Lung (tissue), 16 donors: ENCODE results near the gene CYP2C19. TPM values are rescaled to one million over a fixed set of nuclear protein-coding genes. Genes with fewer than 3 reads are reported as not detected.

Experiments
- ATAC-seq: fragments of 200-7000 bp; cut with Tn5 transposase; one replicate; pipeline ENCODE4 v1.9.1; 2020; ENCODE audit warnings: moderate number of reproducible peaks; ENCODE audit not compliant: insufficient read depth, low FRiP score
- DNase-seq, 3 donors: peaks; one replicate each; pipeline ENCODE4 v3.0.0-alpha.2; 2013 to 2017
- H3K27ac ChIP-seq, 2 donors: one replicate each; pipeline ENCODE4 v1.5.1; 2013; ENCODE audit warnings: mild to moderate bottlenecking in 2 of 2, moderate library complexity in 2 of 2, control low read depth in 1 of 2, inconsistent platforms in 1 of 2, low read depth in 1 of 2, low read length in 1 of 2
- H3K27me3 ChIP-seq, 3 donors: one replicate each; pipeline ENCODE4 v1.5.1; 2013; ENCODE audit warnings: low read length in 2 of 3; ENCODE audit not compliant: control insufficient read depth in 3 of 3, insufficient read depth in 3 of 3
- H3K36me3 ChIP-seq, 4 donors: one replicate each; pipeline ENCODE4 v1.5.1; 2013; ENCODE audit warnings: low read length in 4 of 4, mild to moderate bottlenecking in 1 of 4, moderate library complexity in 1 of 4; ENCODE audit not compliant: control insufficient read depth in 4 of 4, insufficient read depth in 4 of 4
- H3K4me1 ChIP-seq, 5 donors: one replicate each; pipeline ENCODE4 v1.5.1; 2013; ENCODE audit warnings: low read length in 5 of 5, mild to moderate bottlenecking in 2 of 5, moderate library complexity in 1 of 5; ENCODE audit not compliant: control insufficient read depth in 5 of 5, insufficient read depth in 5 of 5
- H3K4me3 ChIP-seq: one replicate; pipeline ENCODE4 v1.5.1; 2013; ENCODE audit warnings: mild to moderate bottlenecking, control low read depth, moderate library complexity
- H3K9ac ChIP-seq, 2 donors: one replicate each; pipeline ENCODE4 v1.5.1; 2013; ENCODE audit warnings: low read length in 2 of 2, control low read depth in 1 of 2; ENCODE audit not compliant: insufficient read depth in 1 of 2
- H3K9me3 ChIP-seq, 4 donors: one replicate each; pipeline ENCODE4 v1.5.1; 2013; ENCODE audit warnings: low read length in 3 of 4, mild to moderate bottlenecking in 1 of 4, moderate library complexity in 1 of 4; ENCODE audit not compliant: control insufficient read depth in 4 of 4, insufficient read depth in 3 of 4
- WGBS, 2 donors: extraction: QIAGEN DNeasy Blood & Tissue Kit; methylation state at CpG; one replicate each; pipeline ENCODE4 v1.1.7; 2013; 5-methylcytosine and 5-hydroxymethylcytosine counted together
- long read RNA-seq, 5 donors: transcript quantifications; one replicate each; lab custom pipeline, GENCODE V29; 2026
- polyA plus RNA-seq, 2 donors: library from polyadenylated mRNA; stranded (reverse); fragments of 200-250 nt; gene quantifications; one replicate each; pipeline ENCODE4 v1.2.1, GENCODE V29; 2013
- total RNA-seq, 2 donors: library from RNA; depleted of rRNA in 1 of 2; stranded (reverse); fragments of >200 nt in 1 of 2; gene quantifications; one replicate each; pipeline ENCODE4 v1.2.1, GENCODE V29; 2014 to 2021
- TF ChIP-seq, protein P1 (sequence below): IDR thresholded peaks from 2 replicates; pipeline ENCODE4 v1.5.1; 2012; ENCODE audit warnings: mild to moderate bottlenecking; ENCODE audit errors: control extremely low read depth, extremely low read depth
- donor health status: control.
- donor health status: control.
- donor health status: Bipolar disorder and iron deficiency.
- donor health status: healthy.
- donor health status: DM: yes; HTN: yes; CAD: no.

The CYP2C19 gene
- total RNA-seq (1 to 10 TPM in 1 of 2 donors, not detected in 1; 1.8 TPM), polyA plus RNA-seq (not detected)
- long read RNA-seq, donor 1: 0 reads
- long read RNA-seq, donor 2: 0 reads
- long read RNA-seq, donor 3: 0 reads
- long read RNA-seq, donor 4: 0 reads
- long read RNA-seq, donor 5: 0 reads

DNA sequence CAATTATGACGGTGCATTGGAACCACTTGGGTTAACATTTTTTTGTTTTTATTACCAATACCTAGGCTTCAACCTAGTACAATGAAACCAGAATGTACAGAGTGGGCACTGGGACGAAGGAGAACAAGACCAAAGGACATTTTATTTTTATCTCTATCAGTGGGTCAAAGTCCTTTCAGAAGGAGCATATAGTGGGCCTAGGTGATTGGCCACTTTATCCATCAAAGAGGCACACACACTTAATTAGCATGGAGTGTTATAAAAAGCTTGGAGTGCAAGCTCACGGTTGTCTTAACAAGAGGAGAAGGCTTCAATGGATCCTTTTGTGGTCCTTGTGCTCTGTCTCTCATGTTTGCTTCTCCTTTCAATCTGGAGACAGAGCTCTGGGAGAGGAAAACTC is at the start of gene CYP2C19:
Gene CYP2C19 (plus strand): TSS at position 289 of the 400 bp plus-strand sequence. CDS start 25 bp downstream, at position 314.
- DNase-seq (no peak), ATAC-seq (no peak)
- Histone ChIP-seq H3K36me3 (no peaks in the 10 kb centered on the region), H3K9me3 (peaks cover 0 to 5% (median 0%) of the 10 kb centered on the region in 4 donors), H3K27me3 (no peaks in the 10 kb centered on the region), H3K4me3 (no peak within 1 kb of the TSS), H3K27ac (no peak within 1 kb of the TSS), H3K9ac (no peak within 1 kb of the TSS), H3K4me1 (no peaks in the 10 kb centered on the region)
- TF ChIP-seq, protein P1, sequence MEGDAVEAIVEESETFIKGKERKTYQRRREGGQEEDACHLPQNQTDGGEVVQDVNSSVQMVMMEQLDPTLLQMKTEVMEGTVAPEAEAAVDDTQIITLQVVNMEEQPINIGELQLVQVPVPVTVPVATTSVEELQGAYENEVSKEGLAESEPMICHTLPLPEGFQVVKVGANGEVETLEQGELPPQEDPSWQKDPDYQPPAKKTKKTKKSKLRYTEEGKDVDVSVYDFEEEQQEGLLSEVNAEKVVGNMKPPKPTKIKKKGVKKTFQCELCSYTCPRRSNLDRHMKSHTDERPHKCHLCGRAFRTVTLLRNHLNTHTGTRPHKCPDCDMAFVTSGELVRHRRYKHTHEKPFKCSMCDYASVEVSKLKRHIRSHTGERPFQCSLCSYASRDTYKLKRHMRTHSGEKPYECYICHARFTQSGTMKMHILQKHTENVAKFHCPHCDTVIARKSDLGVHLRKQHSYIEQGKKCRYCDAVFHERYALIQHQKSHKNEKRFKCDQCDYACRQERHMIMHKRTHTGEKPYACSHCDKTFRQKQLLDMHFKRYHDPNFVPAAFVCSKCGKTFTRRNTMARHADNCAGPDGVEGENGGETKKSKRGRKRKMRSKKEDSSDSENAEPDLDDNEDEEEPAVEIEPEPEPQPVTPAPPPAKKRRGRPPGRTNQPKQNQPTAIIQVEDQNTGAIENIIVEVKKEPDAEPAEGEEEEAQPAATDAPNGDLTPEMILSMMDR: no peak
- 80 to 84% methylated on average over 3 of the region's 3 CpGs for WGBS, 2 donors

DNA sequence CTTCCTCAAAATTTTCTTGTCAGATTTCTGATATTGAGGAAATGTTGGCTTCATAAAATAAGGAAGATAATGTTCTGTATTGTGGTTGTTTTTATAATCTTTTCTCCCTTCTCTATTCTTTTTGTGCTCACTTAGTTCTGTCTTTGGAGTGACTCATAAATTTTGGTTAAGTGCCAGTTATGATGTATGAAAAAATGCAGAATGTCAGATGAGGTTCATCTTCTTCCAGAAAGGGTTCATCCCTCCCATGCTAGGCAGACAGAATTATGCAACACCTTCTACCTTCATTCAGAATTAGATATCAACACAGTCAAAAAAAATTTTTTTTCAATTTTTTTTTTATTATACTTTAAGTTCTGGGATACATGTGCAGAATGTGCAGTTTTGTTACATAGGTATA is 36.6 kb upstream of the CYP2C19 start:
- Histone ChIP-seq H3K4me3 (no peak overlapping the region), H3K36me3 (no peaks in the 10 kb centered on the region), H3K9me3 (no peaks in the 10 kb centered on the region), H3K27ac (no peak overlapping the region), H3K9ac (no peak overlapping the region), H3K4me1 (no peaks in the 10 kb centered on the region), H3K27me3 (no peaks in the 10 kb centered on the region)
- DNase-seq (no peak), ATAC-seq (no peak)
- TF ChIP-seq, protein P1: no peak

DNA sequence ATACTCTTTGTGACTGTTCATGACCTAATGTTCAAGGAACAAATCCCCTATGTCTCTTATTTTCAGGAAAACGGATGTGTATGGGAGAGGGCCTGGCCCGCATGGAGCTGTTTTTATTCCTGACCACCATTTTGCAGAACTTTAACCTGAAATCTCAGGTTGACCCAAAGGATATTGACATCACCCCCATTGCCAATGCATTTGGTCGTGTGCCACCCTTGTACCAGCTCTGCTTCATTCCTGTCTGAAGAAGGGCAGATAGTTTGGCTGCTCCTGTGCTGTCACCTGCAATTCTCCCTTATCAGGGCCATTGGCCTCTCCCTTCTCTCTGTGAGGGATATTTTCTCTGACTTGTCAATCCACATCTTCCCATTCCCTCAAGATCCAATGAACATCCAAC is 27.3 kb upstream of the CYP2C19 start:
- Histone ChIP-seq H3K36me3 (no peaks in the 10 kb centered on the region), H3K27ac (no peak overlapping the region), H3K4me3 (no peak overlapping the region), H3K9me3 (no peaks in the 10 kb centered on the region), H3K9ac (no peak overlapping the region), H3K4me1 (no peaks in the 10 kb centered on the region), H3K27me3 (no peaks in the 10 kb centered on the region)
- TF ChIP-seq, protein P1: no peak
- DNase-seq (no peak), ATAC-seq (no peak)
- 75 to 85% methylated on average over 3 of the region's 3 CpGs for WGBS, 2 donors

DNA sequence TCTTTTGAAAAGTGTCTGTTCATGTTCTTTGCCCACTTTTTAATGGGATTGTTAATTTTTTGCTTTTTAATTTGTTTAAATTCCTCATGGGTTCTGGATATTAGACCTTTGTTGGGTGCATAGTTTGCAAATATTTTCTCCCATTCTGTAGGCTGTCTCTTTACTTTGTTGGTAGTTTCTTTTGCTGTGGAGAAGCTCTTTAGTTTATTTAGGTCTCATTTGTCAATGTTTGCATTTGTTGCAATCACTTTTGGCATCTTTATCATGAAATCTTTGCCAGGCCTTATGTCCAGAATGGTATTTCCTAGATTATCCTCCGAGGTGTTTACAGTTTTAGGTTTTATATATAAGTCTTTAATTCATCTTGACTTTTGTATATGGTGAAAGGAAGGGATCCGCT is 23.9 kb upstream of the CYP2C19 start:
- WGBS, 2 donors: 76 to 82% methylated on average over 2 of the region's 2 CpGs
- Histone ChIP-seq H3K27ac (no peak overlapping the region), H3K9me3 (peaks cover 0 to 5% (median 2%) of the 10 kb centered on the region in 4 donors), H3K36me3 (no peaks in the 10 kb centered on the region), H3K4me3 (no peak overlapping the region), H3K9ac (no peak overlapping the region), H3K4me1 (no peaks in the 10 kb centered on the region), H3K27me3 (no peaks in the 10 kb centered on the region)
- ATAC-seq (no peak), DNase-seq (no peak)
- TF ChIP-seq, protein P1: no peak
